Tibial nerve (tissue), 3 donors: ENCODE results near the gene NDRG3.

Source experiments
- POLR2A ChIP-seq, 2 donors: fragments of 450-650 bp; IDR thresholded peaks; one replicate each; pipeline ENCODE4 v1.6.1; 2017; ENCODE audit warnings: antibody characterized with exemption in 2 of 2, mild to moderate bottlenecking in 2 of 2, moderate library complexity in 2 of 2
- TF ChIP-seq, protein P1 (sequence below), 5 experiments: fragments of 200-600 bp in 3 of 5; fragments of 450-650 bp in 2 of 5; sonication (generic) in 3 of 5; IDR thresholded peaks; one replicate each; pipeline ENCODE4 v1.5.1; 2016 to 2019; ENCODE audit warnings: antibody characterized with exemption in 5 of 5, mild to moderate bottlenecking in 3 of 5, moderate library complexity in 2 of 5

GRCh38 chr20:36624068-36624943 lies 121.6 kb downstream of the NDRG3 start:
- TF ChIP-seq, protein P1, sequence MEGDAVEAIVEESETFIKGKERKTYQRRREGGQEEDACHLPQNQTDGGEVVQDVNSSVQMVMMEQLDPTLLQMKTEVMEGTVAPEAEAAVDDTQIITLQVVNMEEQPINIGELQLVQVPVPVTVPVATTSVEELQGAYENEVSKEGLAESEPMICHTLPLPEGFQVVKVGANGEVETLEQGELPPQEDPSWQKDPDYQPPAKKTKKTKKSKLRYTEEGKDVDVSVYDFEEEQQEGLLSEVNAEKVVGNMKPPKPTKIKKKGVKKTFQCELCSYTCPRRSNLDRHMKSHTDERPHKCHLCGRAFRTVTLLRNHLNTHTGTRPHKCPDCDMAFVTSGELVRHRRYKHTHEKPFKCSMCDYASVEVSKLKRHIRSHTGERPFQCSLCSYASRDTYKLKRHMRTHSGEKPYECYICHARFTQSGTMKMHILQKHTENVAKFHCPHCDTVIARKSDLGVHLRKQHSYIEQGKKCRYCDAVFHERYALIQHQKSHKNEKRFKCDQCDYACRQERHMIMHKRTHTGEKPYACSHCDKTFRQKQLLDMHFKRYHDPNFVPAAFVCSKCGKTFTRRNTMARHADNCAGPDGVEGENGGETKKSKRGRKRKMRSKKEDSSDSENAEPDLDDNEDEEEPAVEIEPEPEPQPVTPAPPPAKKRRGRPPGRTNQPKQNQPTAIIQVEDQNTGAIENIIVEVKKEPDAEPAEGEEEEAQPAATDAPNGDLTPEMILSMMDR (IDR thresholded peaks at IDR 0.05), result no peak
- TF ChIP-seq POLR2A (IDR thresholded peaks at IDR 0.05), result no peak
